Astrocyte of the spinal cord (primary cell): ENCODE results near the gene PRR19.

ENCODE experiments used
- DNase-seq: peaks from one replicate; pipeline ENCODE4 v3.0.0; 2011; ENCODE audit warnings: low read depth, low spot score
- H3K4me3 ChIP-seq: 2 replicates; pipeline ENCODE4 v1.5.1; 2011; ENCODE audit warnings: low read depth, mild to moderate bottlenecking, low read length, moderate library complexity
- CTCF ChIP-seq: IDR thresholded peaks from 2 replicates; pipeline ENCODE4 v1.5.1; 2012; ENCODE audit warnings: low read depth, mild to moderate bottlenecking, low read length, inconsistent platforms
- in situ Hi-C: cut with HindIII; loops from 2 replicates; pipeline ENCODE4 v1.10.0; 2017; ENCODE audit warnings: low sequenced_read_pairs

The PRR19 gene

GRCh38 chr19:42284591-42285341, 17.2 kb upstream of the PRR19 start:
- no peak for TF ChIP-seq CTCF
- no peak for DNase-seq

GRCh38 chr19:42285541-42285941, 16.4 kb upstream of the PRR19 start:
- DNase-seq: no peak
- peak overlapping the region; percentile 69 for H3K4me3 ChIP-seq
- in situ Hi-C loops: no loop called here
- no peak for TF ChIP-seq CTCF

More at GRCh38 chr19:42284591-42285341, 17.2 kb upstream of the PRR19 start:
- in situ Hi-C loops: no loop called here
- peak overlapping the region; percentile 69 for H3K4me3 ChIP-seq

- H3K4me3 ChIP-seq: peak overlapping the region; percentile 69
- no peak for TF ChIP-seq CTCF
- in situ Hi-C loops: no loop called here
- DNase-seq: no peak
These were observed 16.0 kb upstream of the PRR19 start for GRCh38 chr19:42285988-42286348.

GRCh38 chr19:42286349-42287016, 15.4 kb upstream of the PRR19 start:
- peak overlapping the region; percentile 69 for H3K4me3 ChIP-seq
- peak; percentile 48 for DNase-seq
- no peak for TF ChIP-seq CTCF
- in situ Hi-C loops: no loop called here

GRCh38 chr19:42287017-42287826, 14.7 kb upstream of the PRR19 start:
- in situ Hi-C loops: no loop called here
- no peak for DNase-seq
- no peak overlapping the region for H3K4me3 ChIP-seq
- no peak for TF ChIP-seq CTCF

GRCh38 chr19:42287827-42288107, 14.2 kb upstream of the PRR19 start:
- DNase-seq: no peak
- no peak for TF ChIP-seq CTCF
- H3K4me3 ChIP-seq: no peak overlapping the region
- in situ Hi-C loops: no loop called here
